Measurements from ENCODE around the gene EIPR1. TPM values are rescaled to one million over a fixed set of nuclear protein-coding genes. Genes with fewer than 3 reads are reported as not detected.
A peak's percentile ranks its signal among the peaks of the same experiment; 100 is the strongest.
"Not testable (repeated sequence)": the region's sequence is repeated elsewhere in the genome, so short reads cannot be mapped to it uniquely, and the experiment has no call there.

The EIPR1 gene
- total and polyA plus RNA-seq, 2 of the 13 experiments (the other 11 are each of a cell fraction or from before 2014, with no cell fraction given), result 70.0 to 96.3 TPM

DNA sequence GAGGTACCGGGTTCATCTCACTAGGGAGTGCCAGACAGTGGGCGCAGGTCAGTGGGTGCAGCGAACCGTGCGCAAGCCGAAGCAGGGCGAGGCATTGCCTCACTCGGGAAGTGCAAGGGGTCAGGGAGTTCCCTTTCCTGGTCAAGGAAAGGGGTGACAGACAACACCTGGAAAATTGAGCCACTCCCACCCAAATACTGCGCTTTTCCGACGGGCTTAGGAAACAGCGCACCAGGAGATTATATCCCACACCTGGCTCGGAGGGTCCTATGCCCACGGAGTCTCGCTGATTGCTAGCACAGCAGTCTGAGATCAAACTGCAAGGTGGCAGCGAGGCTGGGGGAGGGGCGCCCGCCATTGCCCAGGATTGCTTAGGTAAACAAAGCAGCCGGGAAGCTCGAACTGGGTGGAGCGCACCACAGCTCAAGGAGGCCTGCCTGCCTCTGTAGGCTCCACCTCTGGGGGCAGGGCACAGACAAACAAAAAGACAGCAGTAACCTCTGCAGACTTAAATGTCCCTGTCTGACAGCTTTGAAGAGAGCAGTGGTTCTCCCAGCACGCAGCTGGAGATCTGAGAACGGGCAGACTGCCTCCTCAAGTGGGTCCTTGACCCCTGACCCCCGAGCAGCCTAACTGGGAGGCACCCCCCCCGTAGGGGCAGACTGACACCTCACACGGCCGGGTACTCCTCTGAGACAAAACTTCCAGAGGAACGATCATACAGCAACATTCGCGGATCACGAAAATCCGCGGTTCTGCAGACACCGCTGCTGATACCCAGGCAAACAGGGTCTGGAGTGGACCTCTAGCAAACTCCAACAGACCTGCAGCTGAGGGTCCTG, 8.1 kb downstream of the EIPR1 start (continued):
- TF ChIP-seq ZNF232 (CRISPR knock-in tag; IDR thresholded peaks at IDR 0.05; ENCODE audit: borderline replicate concordance), result 0 out of 2 replicates have a peak, but pooled peaks have one; percentile 31
- TF ChIP-seq, protein P1, sequence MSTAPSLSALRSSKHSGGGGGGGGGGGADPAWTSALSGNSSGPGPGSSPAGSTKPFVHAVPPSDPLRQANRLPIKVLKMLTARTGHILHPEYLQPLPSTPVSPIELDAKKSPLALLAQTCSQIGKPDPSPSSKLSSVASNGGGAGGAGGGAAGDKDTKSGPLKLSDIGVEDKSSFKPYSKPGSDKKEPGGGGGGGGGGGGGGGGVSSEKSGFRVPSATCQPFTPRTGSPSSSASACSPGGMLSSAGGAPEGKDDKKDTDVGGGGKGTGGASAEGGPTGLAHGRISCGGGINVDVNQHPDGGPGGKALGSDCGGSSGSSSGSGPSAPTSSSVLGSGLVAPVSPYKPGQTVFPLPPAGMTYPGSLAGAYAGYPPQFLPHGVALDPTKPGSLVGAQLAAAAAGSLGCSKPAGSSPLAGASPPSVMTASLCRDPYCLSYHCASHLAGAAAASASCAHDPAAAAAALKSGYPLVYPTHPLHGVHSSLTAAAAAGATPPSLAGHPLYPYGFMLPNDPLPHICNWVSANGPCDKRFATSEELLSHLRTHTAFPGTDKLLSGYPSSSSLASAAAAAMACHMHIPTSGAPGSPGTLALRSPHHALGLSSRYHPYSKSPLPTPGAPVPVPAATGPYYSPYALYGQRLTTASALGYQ (CRISPR knock-in tag; IDR thresholded peaks at IDR 0.05), result 0 out of 2 replicates have a peak, but pooled peaks have one; percentile 27
- TF ChIP-seq, protein P2, sequence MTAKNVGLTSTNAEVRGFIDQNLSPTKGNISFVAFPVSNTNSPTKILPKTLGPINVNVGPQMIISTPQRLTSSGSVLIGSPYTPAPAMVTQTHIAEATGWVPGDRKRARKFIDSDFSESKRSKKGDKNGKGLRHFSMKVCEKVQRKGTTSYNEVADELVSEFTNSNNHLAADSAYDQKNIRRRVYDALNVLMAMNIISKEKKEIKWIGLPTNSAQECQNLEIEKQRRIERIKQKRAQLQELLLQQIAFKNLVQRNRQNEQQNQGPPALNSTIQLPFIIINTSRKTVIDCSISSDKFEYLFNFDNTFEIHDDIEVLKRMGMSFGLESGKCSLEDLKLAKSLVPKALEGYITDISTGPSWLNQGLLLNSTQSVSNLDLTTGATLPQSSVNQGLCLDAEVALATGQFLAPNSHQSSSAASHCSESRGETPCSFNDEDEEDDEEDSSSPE (CRISPR knock-in tag; IDR thresholded peaks at IDR 0.05), result peak; percentile 67
- peak; percentile 82 for TF ChIP-seq KMT2A (CRISPR knock-in tag; IDR thresholded peaks at IDR 0.05)
- peak; percentile 32; the same call in 1 of the 2 replicates for TF ChIP-seq SALL2 (CRISPR knock-in tag; IDR thresholded peaks at IDR 0.05)
- peak; percentile 36; the same call in 1 of the 2 replicates for TF ChIP-seq POLR2G (IDR thresholded peaks at IDR 0.05; ENCODE audit: low read depth, low read length)
- TF ChIP-seq, protein P3, sequence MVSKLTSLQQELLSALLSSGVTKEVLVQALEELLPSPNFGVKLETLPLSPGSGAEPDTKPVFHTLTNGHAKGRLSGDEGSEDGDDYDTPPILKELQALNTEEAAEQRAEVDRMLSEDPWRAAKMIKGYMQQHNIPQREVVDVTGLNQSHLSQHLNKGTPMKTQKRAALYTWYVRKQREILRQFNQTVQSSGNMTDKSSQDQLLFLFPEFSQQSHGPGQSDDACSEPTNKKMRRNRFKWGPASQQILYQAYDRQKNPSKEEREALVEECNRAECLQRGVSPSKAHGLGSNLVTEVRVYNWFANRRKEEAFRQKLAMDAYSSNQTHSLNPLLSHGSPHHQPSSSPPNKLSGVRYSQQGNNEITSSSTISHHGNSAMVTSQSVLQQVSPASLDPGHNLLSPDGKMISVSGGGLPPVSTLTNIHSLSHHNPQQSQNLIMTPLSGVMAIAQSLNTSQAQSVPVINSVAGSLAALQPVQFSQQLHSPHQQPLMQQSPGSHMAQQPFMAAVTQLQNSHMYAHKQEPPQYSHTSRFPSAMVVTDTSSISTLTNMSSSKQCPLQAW (CRISPR knock-in tag; IDR thresholded peaks at IDR 0.05), result peak; percentile 49; the same call in 1 of the 2 replicates
- TF ChIP-seq ZNF547 (CRISPR knock-in tag; IDR thresholded peaks at IDR 0.05), result 0 out of 2 replicates have a peak, but pooled peaks have one; percentile 62
- TF ChIP-seq RFXAP (CRISPR knock-in tag; IDR thresholded peaks at IDR 0.05; ENCODE audit: borderline replicate concordance), result 0 out of 2 replicates have a peak, but pooled peaks have one; percentile 75
- TF ChIP-seq, protein P4, sequence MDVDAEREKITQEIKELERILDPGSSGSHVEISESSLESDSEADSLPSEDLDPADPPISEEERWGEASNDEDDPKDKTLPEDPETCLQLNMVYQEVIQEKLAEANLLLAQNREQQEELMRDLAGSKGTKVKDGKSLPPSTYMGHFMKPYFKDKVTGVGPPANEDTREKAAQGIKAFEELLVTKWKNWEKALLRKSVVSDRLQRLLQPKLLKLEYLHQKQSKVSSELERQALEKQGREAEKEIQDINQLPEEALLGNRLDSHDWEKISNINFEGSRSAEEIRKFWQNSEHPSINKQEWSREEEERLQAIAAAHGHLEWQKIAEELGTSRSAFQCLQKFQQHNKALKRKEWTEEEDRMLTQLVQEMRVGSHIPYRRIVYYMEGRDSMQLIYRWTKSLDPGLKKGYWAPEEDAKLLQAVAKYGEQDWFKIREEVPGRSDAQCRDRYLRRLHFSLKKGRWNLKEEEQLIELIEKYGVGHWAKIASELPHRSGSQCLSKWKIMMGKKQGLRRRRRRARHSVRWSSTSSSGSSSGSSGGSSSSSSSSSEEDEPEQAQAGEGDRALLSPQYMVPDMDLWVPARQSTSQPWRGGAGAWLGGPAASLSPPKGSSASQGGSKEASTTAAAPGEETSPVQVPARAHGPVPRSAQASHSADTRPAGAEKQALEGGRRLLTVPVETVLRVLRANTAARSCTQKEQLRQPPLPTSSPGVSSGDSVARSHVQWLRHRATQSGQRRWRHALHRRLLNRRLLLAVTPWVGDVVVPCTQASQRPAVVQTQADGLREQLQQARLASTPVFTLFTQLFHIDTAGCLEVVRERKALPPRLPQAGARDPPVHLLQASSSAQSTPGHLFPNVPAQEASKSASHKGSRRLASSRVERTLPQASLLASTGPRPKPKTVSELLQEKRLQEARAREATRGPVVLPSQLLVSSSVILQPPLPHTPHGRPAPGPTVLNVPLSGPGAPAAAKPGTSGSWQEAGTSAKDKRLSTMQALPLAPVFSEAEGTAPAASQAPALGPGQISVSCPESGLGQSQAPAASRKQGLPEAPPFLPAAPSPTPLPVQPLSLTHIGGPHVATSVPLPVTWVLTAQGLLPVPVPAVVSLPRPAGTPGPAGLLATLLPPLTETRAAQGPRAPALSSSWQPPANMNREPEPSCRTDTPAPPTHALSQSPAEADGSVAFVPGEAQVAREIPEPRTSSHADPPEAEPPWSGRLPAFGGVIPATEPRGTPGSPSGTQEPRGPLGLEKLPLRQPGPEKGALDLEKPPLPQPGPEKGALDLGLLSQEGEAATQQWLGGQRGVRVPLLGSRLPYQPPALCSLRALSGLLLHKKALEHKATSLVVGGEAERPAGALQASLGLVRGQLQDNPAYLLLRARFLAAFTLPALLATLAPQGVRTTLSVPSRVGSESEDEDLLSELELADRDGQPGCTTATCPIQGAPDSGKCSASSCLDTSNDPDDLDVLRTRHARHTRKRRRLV (CRISPR knock-in tag; IDR thresholded peaks at IDR 0.05), result 0 out of 2 replicates have a peak, but pooled peaks have one; percentile 48
- peak; percentile 24; the same call in 1 of the 2 replicates for TF ChIP-seq ZNF331 (CRISPR knock-in tag; IDR thresholded peaks at IDR 0.05)
- TF ChIP-seq SOX13 (IDR thresholded peaks at IDR 0.05), result not testable (repeated sequence)
- TF ChIP-seq SOX13 (CRISPR knock-in tag; conservative IDR thresholded peaks at IDR 0.05 in 1 of 2, IDR thresholded peaks at IDR 0.05 in 1 of 2), result peak in 1 of 2 experiments; percentile 56; a peak in 2 of 4 replicates
- TF ChIP-seq TOE1 (CRISPR knock-in tag; IDR thresholded peaks at IDR 0.05), result 0 out of 2 replicates have a peak, but pooled peaks have one; percentile 62
- TF ChIP-seq, protein P5, sequence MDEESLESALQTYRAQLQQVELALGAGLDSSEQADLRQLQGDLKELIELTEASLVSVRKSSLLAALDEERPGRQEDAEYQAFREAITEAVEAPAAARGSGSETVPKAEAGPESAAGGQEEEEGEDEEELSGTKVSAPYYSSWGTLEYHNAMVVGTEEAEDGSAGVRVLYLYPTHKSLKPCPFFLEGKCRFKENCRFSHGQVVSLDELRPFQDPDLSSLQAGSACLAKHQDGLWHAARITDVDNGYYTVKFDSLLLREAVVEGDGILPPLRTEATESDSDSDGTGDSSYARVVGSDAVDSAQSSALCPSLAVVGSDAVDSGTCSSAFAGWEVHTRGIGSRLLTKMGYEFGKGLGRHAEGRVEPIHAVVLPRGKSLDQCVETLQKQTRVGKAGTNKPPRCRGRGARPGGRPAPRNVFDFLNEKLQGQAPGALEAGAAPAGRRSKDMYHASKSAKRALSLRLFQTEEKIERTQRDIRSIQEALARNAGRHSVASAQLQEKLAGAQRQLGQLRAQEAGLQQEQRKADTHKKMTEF (CRISPR knock-in tag; IDR thresholded peaks at IDR 0.05), result peak; percentile 91

Measured in HepG2 (cell line).